GM19035 (cell line): Measurements from ENCODE around the gene ZNF598.
"Not testable (repeated sequence)": the region's sequence is repeated elsewhere in the genome, so short reads cannot be mapped to it uniquely, and the experiment has no call there.

Experiments
- ATAC-seq: cut with Tn5 transposase; IDR thresholded peaks from one replicate; pipeline ENCODE4 v1.9.1; 2021; ENCODE audit not compliant: unreplicated experiment

ZNF598 gene

GRCh38 chr16:2040787-2041522, 31.3 kb upstream of the ZNF598 start:
- no peak for ATAC-seq

- ATAC-seq, result no peak
These were observed 30.6 kb upstream of the ZNF598 start for GRCh38 chr16:2040041-2040786.

- no peak for ATAC-seq
These were observed 29.8 kb upstream of the ZNF598 start for GRCh38 chr16:2039274-2040031.

- ATAC-seq, result no peak
These were observed 29.0 kb upstream of the ZNF598 start for GRCh38 chr16:2038382-2039231.

- ATAC-seq, result no peak
These were observed 28.2 kb upstream of the ZNF598 start for GRCh38 chr16:2037647-2038381.

- ATAC-seq, result no peak
These were observed 27.5 kb upstream of the ZNF598 start for GRCh38 chr16:2037115-2037514.

GRCh38 chr16:2036200-2036966, 26.8 kb upstream of the ZNF598 start:
- no peak for ATAC-seq

- no peak for ATAC-seq
These were observed 26.0 kb upstream of the ZNF598 start for GRCh38 chr16:2035431-2036199.

GRCh38 chr16:2034696-2035430, 25.2 kb upstream of the ZNF598 start:
- ATAC-seq, result no peak

- not testable (repeated sequence) for ATAC-seq
These were observed 24.5 kb upstream of the ZNF598 start for GRCh38 chr16:2033909-2034695.

GRCh38 chr16:2033057-2033908, 23.7 kb upstream of the ZNF598 start:
- no peak for ATAC-seq

GRCh38 chr16:2032285-2033056, 22.9 kb upstream of the ZNF598 start:
- no peak for ATAC-seq

GRCh38 chr16:2031081-2031577, 21.5 kb upstream of the ZNF598 start:
- no peak for ATAC-seq

GRCh38 chr16:2030036-2030435, 20.4 kb upstream of the ZNF598 start:
- ATAC-seq, result no peak

GRCh38 chr16:2029350-2029749, 19.7 kb upstream of the ZNF598 start:
- ATAC-seq, result no peak
